Vagina (tissue), 2 donors: ENCODE measurements around the gene TRIM39.

Experiments
- POLR2A ChIP-seq, 2 donors: fragments of 450-650 bp; IDR thresholded peaks; one replicate each; pipeline ENCODE4 v1.6.1; 2017; ENCODE audit warnings: antibody characterized with exemption in 2 of 2, mild to moderate bottlenecking in 2 of 2, moderate library complexity in 2 of 2
- POLR2AphosphoS5 ChIP-seq, 2 donors: sonication (generic); formaldehyde crosslinking; IDR thresholded peaks; one replicate each; pipeline ENCODE4 v1.9.0; 2017; ENCODE audit warnings: antibody characterized with exemption in 2 of 2, mild to moderate bottlenecking in 2 of 2, low read depth in 1 of 2; ENCODE audit not compliant: insufficient read depth in 1 of 2
- TF ChIP-seq, protein P1 (sequence below), 3 experiments: fragments of 450-650 bp in 2 of 3; fragments of 200-600 bp in 1 of 3; sonication (generic) in 1 of 3; IDR thresholded peaks; one replicate each; pipeline ENCODE4 v1.5.1; 2017 to 2019; ENCODE audit warnings: antibody characterized with exemption in 3 of 3, mild to moderate bottlenecking in 2 of 3, moderate library complexity in 2 of 3

DNA sequence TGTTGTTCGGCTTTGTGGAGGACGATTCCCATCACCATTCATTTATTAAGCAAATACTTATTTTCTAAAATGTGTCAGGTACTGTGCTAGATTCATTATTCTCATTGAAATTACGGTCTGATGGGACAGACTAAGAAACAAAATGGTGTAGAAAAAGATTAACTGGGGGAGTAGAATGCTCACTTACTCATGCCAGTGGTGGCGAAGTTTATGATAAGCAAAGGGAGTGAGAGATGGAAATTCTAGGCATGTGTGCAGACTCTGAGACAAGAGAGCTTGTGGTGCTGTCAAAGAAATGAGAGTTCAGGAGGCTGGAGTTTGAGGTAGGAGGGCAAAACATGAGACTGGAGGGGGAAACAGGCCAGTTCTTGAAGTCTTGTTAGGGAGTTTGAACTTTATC lies 19.1 kb downstream of the TRIM39 start:
- TF ChIP-seq POLR2A (IDR thresholded peaks at IDR 0.05), result no peak
- TF ChIP-seq, protein P1, sequence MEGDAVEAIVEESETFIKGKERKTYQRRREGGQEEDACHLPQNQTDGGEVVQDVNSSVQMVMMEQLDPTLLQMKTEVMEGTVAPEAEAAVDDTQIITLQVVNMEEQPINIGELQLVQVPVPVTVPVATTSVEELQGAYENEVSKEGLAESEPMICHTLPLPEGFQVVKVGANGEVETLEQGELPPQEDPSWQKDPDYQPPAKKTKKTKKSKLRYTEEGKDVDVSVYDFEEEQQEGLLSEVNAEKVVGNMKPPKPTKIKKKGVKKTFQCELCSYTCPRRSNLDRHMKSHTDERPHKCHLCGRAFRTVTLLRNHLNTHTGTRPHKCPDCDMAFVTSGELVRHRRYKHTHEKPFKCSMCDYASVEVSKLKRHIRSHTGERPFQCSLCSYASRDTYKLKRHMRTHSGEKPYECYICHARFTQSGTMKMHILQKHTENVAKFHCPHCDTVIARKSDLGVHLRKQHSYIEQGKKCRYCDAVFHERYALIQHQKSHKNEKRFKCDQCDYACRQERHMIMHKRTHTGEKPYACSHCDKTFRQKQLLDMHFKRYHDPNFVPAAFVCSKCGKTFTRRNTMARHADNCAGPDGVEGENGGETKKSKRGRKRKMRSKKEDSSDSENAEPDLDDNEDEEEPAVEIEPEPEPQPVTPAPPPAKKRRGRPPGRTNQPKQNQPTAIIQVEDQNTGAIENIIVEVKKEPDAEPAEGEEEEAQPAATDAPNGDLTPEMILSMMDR (IDR thresholded peaks at IDR 0.05), result no peak
- TF ChIP-seq POLR2AphosphoS5 (IDR thresholded peaks at IDR 0.05; ENCODE audit: insufficient read depth in 1 of 2, low read depth in 1 of 2), result no peak
